ENCODE results near the gene WDFY1. TPM values are rescaled to one million over a fixed set of nuclear protein-coding genes. Genes with fewer than 3 reads are reported as not detected.

WDFY1 gene
- total RNA-seq, 2 experiments from 2014 or later: 33.3 to 45.3 TPM

DNA sequence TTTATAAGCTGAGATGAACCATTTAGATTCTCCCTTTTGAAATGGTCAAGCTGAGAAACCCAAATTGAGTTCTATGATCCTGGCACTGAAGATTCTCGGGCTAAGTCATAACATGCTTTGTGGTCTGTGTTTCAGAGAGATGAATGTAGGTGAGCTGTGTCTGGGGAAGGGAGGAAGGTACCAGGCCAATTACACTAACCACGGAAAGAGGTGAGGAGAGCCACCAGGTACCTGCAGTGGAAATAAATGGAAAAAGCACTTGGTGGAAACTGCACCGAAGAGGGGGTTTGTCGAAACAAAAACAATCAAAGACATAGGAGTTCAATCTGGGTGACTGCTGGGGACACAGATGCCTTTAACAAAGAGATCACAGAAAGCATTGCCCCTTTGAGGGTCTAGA lies 11.2 kb upstream of the WDFY1 start:
- ChIA-PET POLR2A (interaction anchor here (0.6 to 1.1 kb wide), 3 partner anchors 13 to 63 kb away, joined by 3 to 4 read pairs (median 4); no protein-coding TSS in a partner anchor), CTCF (ENCODE audit: unreplicated experiment) (no interaction called here)
- TF ChIP-seq EZH2phosphoT487 (IDR thresholded peaks at IDR 0.05; ENCODE audit: borderline replicate concordance, low read depth, low read length): no peak
- TF ChIP-seq, protein P1, sequence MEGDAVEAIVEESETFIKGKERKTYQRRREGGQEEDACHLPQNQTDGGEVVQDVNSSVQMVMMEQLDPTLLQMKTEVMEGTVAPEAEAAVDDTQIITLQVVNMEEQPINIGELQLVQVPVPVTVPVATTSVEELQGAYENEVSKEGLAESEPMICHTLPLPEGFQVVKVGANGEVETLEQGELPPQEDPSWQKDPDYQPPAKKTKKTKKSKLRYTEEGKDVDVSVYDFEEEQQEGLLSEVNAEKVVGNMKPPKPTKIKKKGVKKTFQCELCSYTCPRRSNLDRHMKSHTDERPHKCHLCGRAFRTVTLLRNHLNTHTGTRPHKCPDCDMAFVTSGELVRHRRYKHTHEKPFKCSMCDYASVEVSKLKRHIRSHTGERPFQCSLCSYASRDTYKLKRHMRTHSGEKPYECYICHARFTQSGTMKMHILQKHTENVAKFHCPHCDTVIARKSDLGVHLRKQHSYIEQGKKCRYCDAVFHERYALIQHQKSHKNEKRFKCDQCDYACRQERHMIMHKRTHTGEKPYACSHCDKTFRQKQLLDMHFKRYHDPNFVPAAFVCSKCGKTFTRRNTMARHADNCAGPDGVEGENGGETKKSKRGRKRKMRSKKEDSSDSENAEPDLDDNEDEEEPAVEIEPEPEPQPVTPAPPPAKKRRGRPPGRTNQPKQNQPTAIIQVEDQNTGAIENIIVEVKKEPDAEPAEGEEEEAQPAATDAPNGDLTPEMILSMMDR (conservative IDR thresholded peaks at IDR 0.05; ENCODE audit: low read length): no peak
- no peak for DNase-seq (ENCODE audit: low spot score)
- Histone ChIP-seq H3K36me3 (ENCODE audit: insufficient read depth, low read length) (peaks cover 20% of the 10 kb centered on the region), H3K9me3 (ENCODE audit: low read length) (no peaks in the 10 kb centered on the region), H3K9me2 (ENCODE audit: insufficient read depth, low read length) (no peaks in the 10 kb centered on the region), H4K20me1 (ENCODE audit: insufficient read depth, low read length) (peaks cover 31% of the 10 kb centered on the region), H3K79me2 (ENCODE audit: insufficient read depth, low read depth, low read length) (peaks cover 40% of the 10 kb centered on the region), H3K4me3 (ENCODE audit: low read depth, low read length, poor library complexity, severe bottlenecking) (peak overlapping the region; percentile 91), H3K4me1 (ENCODE audit: insufficient read depth, low read length, poor library complexity, severe bottlenecking) (peaks cover 82% of the 10 kb centered on the region), H2AFZ (ENCODE audit: low read length) (peak overlapping the region; percentile 76; the same call in 1 of the 2 replicates), H3K4me2 (ENCODE audit: low read length) (peak overlapping the region; percentile 62), H3K27ac (ENCODE audit: low read depth, low read length, poor library complexity, severe bottlenecking) (no peak overlapping the region)
- intact Hi-C loops (cut with micrococcal nuclease; ENCODE audit: unreplicated experiment): loop anchor here (5.0 to 10.0 kb wide), 4 partner anchors 64 to 999 kb away; partner anchors contain the start of gene CUL3
- BruUV-seq (replicated peaks): no TSS peak

DNA sequence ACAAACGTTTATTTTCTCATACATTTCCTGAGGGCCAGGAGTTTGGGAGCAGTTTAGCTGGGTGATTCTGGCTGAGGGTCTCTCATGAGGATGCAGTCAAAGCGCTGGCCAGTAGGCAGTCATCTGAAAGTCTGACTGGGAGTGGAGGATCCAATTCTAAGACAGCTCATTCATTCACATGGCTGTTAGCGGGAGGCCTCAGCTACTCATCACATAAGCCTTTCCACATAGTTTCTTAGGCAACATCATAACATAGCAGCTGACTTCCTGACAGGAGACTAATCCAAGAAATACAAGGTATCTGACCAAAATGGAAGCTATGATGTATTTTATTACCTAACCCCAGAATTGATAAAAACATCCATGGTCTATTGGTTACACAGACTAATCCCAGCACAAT lies 9.3 kb upstream of the WDFY1 start:
- POLR2A ChIA-PET: interaction anchor here (0.5 to 2.1 kb wide), 7 partner anchors 9 to 371 kb away, joined by 3 to 9 read pairs (median 4); partner anchors contain the start of gene WDFY1
- Histone ChIP-seq H3K9me3 (ENCODE audit: low read length) (no peaks in the 10 kb centered on the region), H3K4me1 (ENCODE audit: insufficient read depth, low read length, poor library complexity, severe bottlenecking) (peaks cover 82% of the 10 kb centered on the region), H3K27ac (ENCODE audit: low read depth, low read length, poor library complexity, severe bottlenecking) (no peak overlapping the region), H3K9me2 (ENCODE audit: insufficient read depth, low read length) (no peaks in the 10 kb centered on the region), H4K20me1 (ENCODE audit: insufficient read depth, low read length) (peaks cover 16% of the 10 kb centered on the region), H2AFZ (ENCODE audit: low read length) (peak overlapping the region; percentile 73; the same call in 1 of the 2 replicates), H3K4me2 (ENCODE audit: low read length) (no peak overlapping the region), H3K79me2 (ENCODE audit: insufficient read depth, low read depth, low read length) (peaks cover 21% of the 10 kb centered on the region), H3K36me3 (ENCODE audit: insufficient read depth, low read length) (peaks cover under 1% of the 10 kb centered on the region), H3K4me3 (ENCODE audit: low read depth, low read length, poor library complexity, severe bottlenecking) (no peak overlapping the region)
- DNase-seq (ENCODE audit: low spot score): no peak
- CTCF ChIA-PET (ENCODE audit: unreplicated experiment): no interaction called here
- TF ChIP-seq, protein P1 (conservative IDR thresholded peaks at IDR 0.05; ENCODE audit: low read length): no peak
- TF ChIP-seq EZH2phosphoT487 (IDR thresholded peaks at IDR 0.05; ENCODE audit: borderline replicate concordance, low read depth, low read length): no peak
- BruUV-seq (replicated peaks): no TSS peak
- intact Hi-C loops (cut with micrococcal nuclease; ENCODE audit: unreplicated experiment): loop anchor here (10.0 kb wide), 1 partner anchor 1000 kb away; no protein-coding TSS in a partner anchor

DNA sequence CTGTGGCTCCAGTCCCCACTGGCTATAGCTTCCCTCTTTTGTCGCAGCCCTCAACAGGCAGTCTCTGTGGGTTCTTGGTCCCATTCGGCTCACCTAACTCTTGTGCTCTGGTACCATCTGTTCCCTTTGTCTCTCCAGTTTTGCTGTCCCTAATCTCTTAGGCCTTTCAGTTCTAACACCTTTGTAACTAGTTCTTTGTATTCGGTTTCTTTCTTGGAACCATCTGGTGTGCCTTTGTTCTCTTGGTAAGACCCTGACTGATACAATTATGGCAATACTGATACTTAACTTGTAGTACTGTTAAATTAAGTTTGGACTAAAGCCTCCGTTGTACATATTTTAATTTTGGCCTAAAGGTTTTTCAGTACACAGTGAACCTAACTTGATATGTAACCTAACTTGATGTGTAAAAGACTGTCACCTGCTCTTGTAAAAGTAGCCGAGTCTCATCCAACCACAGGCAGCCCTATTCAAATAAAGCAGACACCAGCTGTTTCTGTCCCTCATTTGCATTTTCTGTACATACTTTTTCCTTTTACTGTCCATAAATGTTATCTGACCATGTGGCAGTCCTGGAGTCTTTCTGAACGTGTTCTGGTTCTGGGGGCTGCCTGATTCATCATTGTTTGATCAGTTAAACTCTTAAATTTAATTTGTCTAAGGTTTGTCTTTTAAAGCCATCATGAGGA lies 7.3 kb upstream of the WDFY1 start:
- Histone ChIP-seq H3K4me1 (ENCODE audit: insufficient read depth, low read length, poor library complexity, severe bottlenecking) (peaks cover 74% of the 10 kb centered on the region), H3K36me3 (ENCODE audit: insufficient read depth, low read length) (no peaks in the 10 kb centered on the region), H3K9me2 (ENCODE audit: insufficient read depth, low read length) (no peaks in the 10 kb centered on the region), H3K4me2 (ENCODE audit: low read length) (peak overlapping the region; percentile 78), H3K27ac (ENCODE audit: low read depth, low read length, poor library complexity, severe bottlenecking) (peak overlapping the region; percentile 80), H4K20me1 (ENCODE audit: insufficient read depth, low read length) (no peaks in the 10 kb centered on the region), H3K9me3 (ENCODE audit: low read length) (no peaks in the 10 kb centered on the region), H3K4me3 (ENCODE audit: low read depth, low read length, poor library complexity, severe bottlenecking) (peak overlapping the region; percentile 46), H3K79me2 (ENCODE audit: insufficient read depth, low read depth, low read length) (peaks cover 1% of the 10 kb centered on the region; the same call in 1 of the 2 replicates), H2AFZ (ENCODE audit: low read length) (peak overlapping the region; percentile 90)
- CTCF ChIA-PET (ENCODE audit: unreplicated experiment): no interaction called here
- POLR2A ChIA-PET: interaction anchor here (1.0 to 2.3 kb wide), 2 partner anchors 9 to 128 kb away, joined by 4 to 6 read pairs; no protein-coding TSS in a partner anchor
- intact Hi-C loops (cut with micrococcal nuclease; ENCODE audit: unreplicated experiment): loop anchor here (10.0 kb wide), 1 partner anchor 1002 kb away; no protein-coding TSS in a partner anchor
- TF ChIP-seq EZH2phosphoT487 (IDR thresholded peaks at IDR 0.05; ENCODE audit: borderline replicate concordance, low read depth, low read length): no peak
- TF ChIP-seq, protein P1 (conservative IDR thresholded peaks at IDR 0.05; ENCODE audit: low read length): no peak
- BruUV-seq (replicated peaks): no TSS peak
- DNase-seq (ENCODE audit: low spot score): peak; percentile 81
